Neuron (in vitro differentiated cells): ENCODE data around the gene XYLT1.

Experiments used
- H2AFZ ChIP-seq: one replicate; pipeline ENCODE4 v1.6.1; 2013; ENCODE audit warnings: low read depth, mild to moderate bottlenecking, inconsistent platforms, low read length, moderate library complexity
- H3K27me3 ChIP-seq: one replicate; pipeline ENCODE4 v1.6.1; 2013; ENCODE audit warnings: low read length; ENCODE audit not compliant: insufficient read depth
- H3K36me3 ChIP-seq: one replicate; pipeline ENCODE4 v1.6.1; 2013; ENCODE audit warnings: low read length; ENCODE audit not compliant: insufficient read depth
- H3K4me1 ChIP-seq: one replicate; pipeline ENCODE4 v1.6.1; 2013; ENCODE audit warnings: low read length; ENCODE audit not compliant: insufficient read depth
- H3K4me3 ChIP-seq: 2 replicates; pipeline ENCODE4 v1.5.1; 2013; ENCODE audit warnings: mild to moderate bottlenecking, low read length, moderate library complexity
- H3K9me3 ChIP-seq: one replicate; pipeline ENCODE4 v1.6.1; 2013; ENCODE audit warnings: low read length

XYLT1 gene

GRCh38 chr16:17206712-17207111, 264.0 kb downstream of the XYLT1 start:
- Histone ChIP-seq H3K4me1 (peaks cover 35% of the 10 kb centered on the region), H3K27me3 (no peaks in the 10 kb centered on the region), H3K4me3 (no peak overlapping the region), H2AFZ (no peak overlapping the region), H3K9me3 (no peaks in the 10 kb centered on the region), H3K36me3 (no peaks in the 10 kb centered on the region)

- peaks cover 27% of the 10 kb centered on the region for H3K4me1 ChIP-seq
- no peaks in the 10 kb centered on the region for H3K9me3 ChIP-seq
- no peaks in the 10 kb centered on the region for H3K36me3 ChIP-seq
- no peaks in the 10 kb centered on the region for H3K27me3 ChIP-seq
- no peak overlapping the region for H2AFZ ChIP-seq
- H3K4me3 ChIP-seq = no peak overlapping the region
Observed at GRCh38 chr16:17205279-17206211, 265.2 kb downstream of the XYLT1 start.

- H3K36me3 ChIP-seq = peaks cover 3% of the 10 kb centered on the region
- no peaks in the 10 kb centered on the region for H3K27me3 ChIP-seq
- peaks cover 27% of the 10 kb centered on the region for H3K4me1 ChIP-seq
- no peak overlapping the region for H2AFZ ChIP-seq
- no peaks in the 10 kb centered on the region for H3K9me3 ChIP-seq
- no peak overlapping the region for H3K4me3 ChIP-seq
Observed at GRCh38 chr16:17204644-17205043, 266.1 kb downstream of the XYLT1 start.

- H3K9me3 ChIP-seq = no peaks in the 10 kb centered on the region
- peaks cover 27% of the 10 kb centered on the region for H3K4me1 ChIP-seq
- no peak overlapping the region for H3K4me3 ChIP-seq
- H3K36me3 ChIP-seq = peaks cover 7% of the 10 kb centered on the region
- no peaks in the 10 kb centered on the region for H3K27me3 ChIP-seq
- no peak overlapping the region for H2AFZ ChIP-seq
Observed at GRCh38 chr16:17204206-17204605, 266.6 kb downstream of the XYLT1 start.

GRCh38 chr16:17203424-17203823, 267.3 kb downstream of the XYLT1 start:
- peaks cover 12% of the 10 kb centered on the region for H3K36me3 ChIP-seq
- H3K4me1 ChIP-seq = peaks cover 27% of the 10 kb centered on the region
- H3K4me3 ChIP-seq = no peak overlapping the region
- H3K27me3 ChIP-seq = no peaks in the 10 kb centered on the region
- H3K9me3 ChIP-seq = no peaks in the 10 kb centered on the region
- H2AFZ ChIP-seq = no peak overlapping the region

- H3K4me3 ChIP-seq = no peak overlapping the region
- H3K36me3 ChIP-seq = peaks cover 28% of the 10 kb centered on the region
- H2AFZ ChIP-seq = no peak overlapping the region
- no peaks in the 10 kb centered on the region for H3K27me3 ChIP-seq
- peaks cover 6% of the 10 kb centered on the region for H3K4me1 ChIP-seq
- no peaks in the 10 kb centered on the region for H3K9me3 ChIP-seq
Observed at GRCh38 chr16:17199135-17199534, 271.6 kb downstream of the XYLT1 start.

GRCh38 chr16:17196526-17196925, 274.2 kb downstream of the XYLT1 start:
- H3K27me3 ChIP-seq = no peaks in the 10 kb centered on the region
- no peaks in the 10 kb centered on the region for H3K4me1 ChIP-seq
- peaks cover 32% of the 10 kb centered on the region for H3K36me3 ChIP-seq
- H3K9me3 ChIP-seq = no peaks in the 10 kb centered on the region
- no peak overlapping the region for H2AFZ ChIP-seq
- H3K4me3 ChIP-seq = no peak overlapping the region

GRCh38 chr16:17194190-17194780, 276.5 kb downstream of the XYLT1 start:
- Histone ChIP-seq H3K27me3 (no peaks in the 10 kb centered on the region), H3K9me3 (no peaks in the 10 kb centered on the region), H2AFZ (no peak overlapping the region), H3K4me3 (no peak overlapping the region), H3K4me1 (no peaks in the 10 kb centered on the region), H3K36me3 (peaks cover 28% of the 10 kb centered on the region)

GRCh38 chr16:17193566-17194100, 277.1 kb downstream of the XYLT1 start:
- Histone ChIP-seq H2AFZ (no peak overlapping the region), H3K27me3 (no peaks in the 10 kb centered on the region), H3K4me1 (no peaks in the 10 kb centered on the region), H3K9me3 (no peaks in the 10 kb centered on the region), H3K36me3 (peaks cover 22% of the 10 kb centered on the region), H3K4me3 (no peak overlapping the region)

GRCh38 chr16:17184026-17184425, 286.7 kb downstream of the XYLT1 start:
- H3K4me1 ChIP-seq = no peaks in the 10 kb centered on the region
- H3K36me3 ChIP-seq = no peaks in the 10 kb centered on the region
- H3K27me3 ChIP-seq = no peaks in the 10 kb centered on the region
- no peak overlapping the region for H3K4me3 ChIP-seq
- no peaks in the 10 kb centered on the region for H3K9me3 ChIP-seq
- no peak overlapping the region for H2AFZ ChIP-seq

- no peaks in the 10 kb centered on the region for H3K36me3 ChIP-seq
- no peak overlapping the region for H3K4me3 ChIP-seq
- no peaks in the 10 kb centered on the region for H3K27me3 ChIP-seq
- H2AFZ ChIP-seq = no peak overlapping the region
- H3K4me1 ChIP-seq = no peaks in the 10 kb centered on the region
- H3K9me3 ChIP-seq = no peaks in the 10 kb centered on the region
Observed at GRCh38 chr16:17177959-17178905, 292.5 kb downstream of the XYLT1 start.

- Histone ChIP-seq H3K36me3 (no peaks in the 10 kb centered on the region), H3K27me3 (no peaks in the 10 kb centered on the region), H3K9me3 (no peaks in the 10 kb centered on the region), H3K4me1 (no peaks in the 10 kb centered on the region), H2AFZ (no peak overlapping the region), H3K4me3 (no peak overlapping the region)
Observed at GRCh38 chr16:17177242-17177958, 293.4 kb downstream of the XYLT1 start.
